Activated CD4-positive, alpha-beta T cell treated with anti-CD3 and anti-CD28 coated beads for 1 hour (primary cell): Measurements from ENCODE around the gene NEU2.
"Not testable (repeated sequence)": the region's sequence is repeated elsewhere in the genome, so short reads cannot be mapped to it uniquely, and the experiment has no call there.

ENCODE experiments used
- DNase-seq: peaks from one replicate; pipeline ENCODE4 v3.0.0-alpha.2; 2020

Gene NEU2

DNA sequence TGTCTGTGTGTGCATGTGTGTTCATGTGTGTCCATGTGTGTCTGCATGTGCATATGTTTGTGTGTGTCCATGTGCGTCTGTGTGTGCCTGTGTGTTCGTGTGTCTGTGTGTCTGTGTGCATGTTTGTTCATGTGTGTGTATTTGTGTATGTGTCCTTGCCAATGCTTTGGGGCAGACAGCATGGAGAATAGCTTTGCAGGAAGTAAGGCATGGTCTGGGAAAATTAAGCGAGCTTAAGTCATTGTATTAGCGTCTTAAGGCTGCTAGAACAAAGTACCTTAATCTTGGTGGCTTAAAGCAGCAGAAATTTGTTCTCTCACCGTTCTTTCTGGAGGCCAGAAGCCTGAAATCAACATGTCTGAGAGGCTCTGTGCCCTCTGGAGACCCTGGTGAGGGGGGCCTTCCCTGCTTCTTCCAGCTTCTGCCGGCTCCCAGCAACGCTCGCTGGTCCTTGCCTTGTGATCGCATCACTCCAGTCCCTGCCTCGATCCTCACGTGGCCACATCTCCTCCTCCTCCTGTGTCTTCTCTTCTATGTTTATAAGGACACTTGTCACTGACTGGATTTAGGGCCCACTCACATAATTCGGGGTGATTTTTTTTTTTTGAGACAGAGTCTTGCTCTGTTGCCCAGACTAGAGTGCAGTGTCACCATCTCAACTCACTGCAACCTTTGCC, 3.8 kb downstream of the NEU2 start:
- DNase-seq = no peak

DNA sequence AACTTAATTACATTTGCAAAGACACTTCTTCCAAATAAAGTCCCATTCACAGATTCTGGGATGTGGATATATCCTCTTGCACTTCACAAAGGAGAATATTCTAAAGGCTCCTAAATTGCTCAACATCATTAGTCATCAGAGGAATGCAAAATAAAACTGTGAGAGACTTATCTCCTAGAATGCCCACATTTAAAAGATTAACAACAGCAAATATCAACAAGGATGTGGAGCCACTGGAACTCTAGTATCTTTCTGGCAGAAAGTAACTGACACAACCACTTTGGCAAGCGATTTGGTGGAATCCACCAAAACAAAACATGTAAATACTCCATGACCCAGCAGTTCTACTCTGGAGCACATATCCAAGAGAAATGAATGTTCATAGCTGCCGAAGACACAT, 4.6 kb downstream of the NEU2 start:
- no peak for DNase-seq

DNA sequence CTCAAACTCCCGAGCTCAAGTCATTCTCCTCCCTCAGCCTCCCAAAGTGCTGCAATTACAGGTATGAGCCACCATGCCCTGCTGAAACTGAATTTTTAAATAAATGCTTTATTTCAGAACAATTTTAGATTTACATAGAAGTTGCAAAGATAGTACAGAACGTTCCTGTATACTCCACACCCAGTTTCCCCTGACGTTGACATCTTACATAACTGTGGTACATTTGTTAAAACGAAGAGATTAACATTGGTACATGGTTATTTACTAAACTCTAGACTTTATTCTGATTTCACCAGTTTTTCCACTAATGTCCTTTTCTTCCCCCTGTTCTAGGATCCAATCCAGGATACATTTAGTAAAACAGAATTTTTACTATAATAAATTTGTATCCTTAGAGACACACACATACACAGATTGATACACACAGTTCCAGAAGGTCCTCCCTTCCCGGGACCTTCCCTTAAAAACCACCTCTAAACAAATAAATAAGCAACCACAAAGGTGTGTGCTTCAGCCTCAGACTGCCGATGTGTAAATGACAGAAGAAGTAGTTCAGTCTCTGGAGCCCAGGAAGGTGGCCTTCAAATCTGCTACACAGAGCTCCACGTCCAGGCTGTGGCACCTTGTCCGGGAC, 6.9 kb downstream of the NEU2 start:
- no peak for DNase-seq

DNA sequence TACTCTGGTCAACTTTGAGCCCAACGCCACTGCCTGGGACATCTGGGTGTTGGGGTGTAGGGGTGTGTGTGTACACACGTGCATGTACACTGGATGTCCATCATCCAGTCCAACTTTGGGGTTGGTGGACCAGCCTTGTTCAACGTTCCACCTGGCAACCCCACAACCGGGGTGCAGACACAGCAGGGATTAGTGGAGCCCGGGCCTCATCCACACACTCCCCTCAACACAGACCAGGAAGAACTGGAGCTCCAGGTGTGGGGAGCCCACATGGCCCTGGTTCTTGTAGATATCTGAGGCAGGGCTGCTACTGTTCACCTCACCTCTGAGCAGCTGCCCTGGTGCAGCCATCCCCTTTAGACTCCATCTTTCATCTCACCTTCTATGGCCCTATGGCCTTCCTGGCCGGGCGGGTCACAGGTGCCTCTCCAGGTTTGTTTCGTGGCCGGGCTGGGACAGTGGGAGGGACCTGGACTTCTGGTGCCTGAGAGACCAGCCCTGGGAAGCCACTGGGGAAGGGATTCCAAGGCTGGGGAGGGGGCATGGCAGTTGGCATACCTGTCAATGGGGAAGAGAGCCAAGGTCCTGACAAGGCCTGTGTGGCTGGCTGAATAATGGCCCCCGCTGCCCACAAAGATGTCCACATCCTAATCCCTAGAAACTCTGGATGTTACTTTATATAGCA, 7.5 kb downstream of the NEU2 start:
- no peak for DNase-seq

DNA sequence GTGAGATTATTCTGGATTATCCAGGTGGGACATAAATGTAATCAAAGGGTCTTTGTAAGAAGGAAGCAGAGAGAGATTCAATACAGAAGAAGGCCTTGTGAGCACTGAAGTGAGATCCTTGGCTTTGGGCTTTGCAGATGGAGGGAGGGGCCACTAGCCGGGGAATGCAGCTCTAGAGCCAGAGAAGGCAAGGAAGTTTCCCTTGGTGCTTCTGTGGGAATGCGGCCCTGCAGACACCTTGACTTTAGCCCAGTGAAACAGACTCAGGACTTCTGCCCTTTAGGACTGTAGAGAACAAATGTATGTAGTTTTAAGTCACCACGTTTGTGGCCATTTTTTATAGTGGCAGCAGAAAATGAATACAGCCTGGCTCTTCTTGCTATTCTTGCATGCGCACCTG, 8.1 kb downstream of the NEU2 start:
- DNase-seq = no peak

DNA sequence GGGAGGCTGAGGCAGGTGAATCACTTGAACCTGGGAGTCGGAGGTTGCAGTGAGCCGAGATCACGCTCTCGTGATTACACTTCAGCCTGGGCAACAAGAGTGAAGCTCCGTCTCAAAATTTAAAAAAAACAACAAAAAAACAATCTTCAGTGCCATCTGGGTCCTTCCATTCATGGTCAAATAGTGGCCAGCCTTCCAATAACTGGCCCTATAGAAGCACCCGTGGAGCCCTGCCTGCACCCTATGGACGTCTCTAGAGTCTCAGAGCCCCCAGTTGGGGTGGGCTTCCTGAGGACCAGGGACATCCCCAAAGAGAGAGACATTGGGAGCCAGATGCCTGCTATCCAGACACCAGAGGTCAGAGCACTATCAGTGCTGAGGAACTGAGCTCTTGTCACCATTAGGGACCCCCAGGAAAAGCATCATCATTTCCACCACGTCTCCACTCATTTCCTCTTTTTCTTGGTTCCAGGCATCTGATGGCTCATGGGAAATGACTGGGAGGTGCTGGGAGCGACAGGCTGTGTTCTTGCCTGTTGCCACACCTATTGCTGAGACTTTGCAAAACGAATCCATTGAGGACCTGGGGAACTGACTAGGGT, 9.4 kb downstream of the NEU2 start:
- no peak for DNase-seq

DNA sequence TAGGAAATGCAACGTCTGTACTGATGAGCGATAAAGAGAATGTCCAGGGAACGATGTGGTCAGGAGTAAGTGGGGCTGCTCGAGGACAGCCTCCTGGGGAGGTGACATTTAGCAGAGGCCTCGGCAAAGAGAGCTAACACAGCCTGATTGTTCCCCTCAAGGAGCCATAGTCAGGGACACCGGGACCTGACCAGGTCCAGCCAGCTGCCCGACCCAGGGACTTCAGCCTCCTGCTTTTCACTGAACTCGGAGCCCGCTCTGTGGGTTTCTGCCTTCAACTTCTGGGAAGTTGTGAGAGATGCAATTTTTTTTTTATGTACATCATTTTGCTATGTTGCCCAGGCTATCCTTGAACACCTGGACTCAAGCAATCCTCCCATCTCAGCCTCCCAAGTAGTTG, 10.1 kb downstream of the NEU2 start:
- DNase-seq = no peak

DNA sequence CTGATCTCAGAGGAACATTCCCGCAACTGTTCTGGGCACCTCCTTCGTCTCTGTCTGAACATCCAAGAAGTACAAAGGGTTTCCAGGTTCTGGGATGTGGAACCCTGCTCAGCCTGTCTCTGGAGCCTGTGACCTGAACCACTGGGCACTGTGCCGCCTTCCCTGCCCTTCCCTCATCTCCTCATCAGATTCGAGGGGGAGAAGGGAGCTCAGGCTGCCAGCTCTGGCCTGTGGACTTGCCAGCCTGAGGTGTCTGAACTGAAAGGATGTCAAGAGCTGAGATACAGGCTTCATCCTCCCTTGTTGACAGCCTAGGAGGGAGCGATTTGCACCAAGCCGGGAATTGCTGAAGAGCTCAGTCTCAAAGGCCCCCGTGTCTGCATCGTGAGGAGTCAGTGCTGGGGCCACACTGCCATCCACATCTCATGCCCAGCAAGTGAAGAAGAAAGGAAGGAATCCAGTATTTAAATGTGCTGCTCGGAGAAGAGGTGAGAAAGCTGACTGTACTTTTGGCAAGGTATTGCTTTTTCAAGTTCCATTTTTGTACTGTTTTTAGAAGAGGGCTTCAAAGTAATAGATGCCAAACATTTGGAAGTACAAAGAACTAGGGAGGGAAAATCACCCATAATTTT, 12.6 kb downstream of the NEU2 start:
- no peak for DNase-seq

DNA sequence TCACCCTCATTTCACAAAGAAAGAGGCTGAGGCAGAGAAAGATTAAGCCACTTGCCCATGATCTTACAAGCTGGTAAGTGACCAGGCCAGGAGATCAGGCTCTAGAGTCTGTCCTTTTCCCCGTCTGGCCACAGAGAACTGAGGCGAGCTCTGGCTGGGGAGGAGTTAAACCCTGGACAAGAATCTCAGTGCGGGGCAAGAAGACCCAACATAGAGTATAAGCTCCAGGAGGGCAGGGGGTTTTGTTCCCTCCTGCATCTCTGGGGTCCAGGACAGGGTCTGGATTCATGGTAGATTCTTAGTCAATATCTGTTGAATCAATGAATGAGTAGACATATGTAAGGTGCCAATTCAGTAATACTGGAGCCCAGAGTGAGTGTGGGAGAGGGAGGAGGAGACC, 14.7 kb downstream of the NEU2 start:
- DNase-seq = no peak

DNA sequence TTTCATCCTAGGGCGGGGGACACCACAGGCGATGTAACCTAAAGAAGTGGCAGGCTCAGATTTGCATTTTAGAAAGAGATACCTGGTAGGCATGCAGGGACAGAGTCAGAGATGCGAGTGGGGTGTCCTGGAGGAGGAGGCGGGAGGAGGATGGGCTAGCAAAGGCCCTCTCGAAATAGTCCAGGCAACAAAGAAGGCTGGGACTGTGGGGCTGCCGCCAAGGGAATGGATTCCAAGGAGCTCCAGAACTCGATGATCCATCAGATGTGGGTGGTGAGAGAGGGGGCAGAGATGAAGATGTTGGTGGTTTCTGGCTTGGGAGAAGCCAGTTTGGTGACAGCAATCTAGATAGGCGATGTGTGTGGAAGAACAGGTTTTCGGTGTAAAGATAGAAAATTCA, 15.2 kb downstream of the NEU2 start:
- no peak for DNase-seq

DNA sequence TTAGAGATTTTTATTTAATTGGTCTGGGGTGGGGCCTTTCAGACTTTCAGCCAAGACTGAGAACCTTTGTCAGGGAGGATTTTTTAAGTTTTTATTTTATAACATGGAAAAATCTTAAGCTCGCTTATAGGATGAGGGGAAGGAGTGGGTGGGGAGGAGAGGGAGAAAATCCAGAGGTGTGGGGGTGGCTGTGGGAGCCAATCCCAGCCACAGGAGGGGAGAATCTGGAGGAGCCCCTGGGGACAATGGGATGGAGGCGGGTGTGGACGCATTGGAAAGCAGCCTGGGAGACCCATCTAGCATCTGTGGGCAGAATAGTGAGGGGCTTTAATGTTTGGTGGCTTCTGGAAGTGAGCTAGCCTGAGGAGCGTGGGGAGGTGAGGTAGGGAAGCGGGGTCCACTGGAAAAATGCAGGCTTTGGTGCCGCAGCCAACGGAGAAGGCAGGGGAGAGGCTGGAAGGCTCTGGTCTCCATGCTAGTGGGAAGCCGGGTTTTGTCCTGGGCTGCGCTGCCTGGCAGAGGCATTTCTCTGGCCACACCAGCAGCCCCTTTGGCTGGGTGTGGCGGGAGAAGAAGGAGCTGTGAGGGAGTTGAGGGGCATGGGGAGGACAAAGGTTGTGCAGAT, 16.2 kb downstream of the NEU2 start:
- DNase-seq = no peak

DNA sequence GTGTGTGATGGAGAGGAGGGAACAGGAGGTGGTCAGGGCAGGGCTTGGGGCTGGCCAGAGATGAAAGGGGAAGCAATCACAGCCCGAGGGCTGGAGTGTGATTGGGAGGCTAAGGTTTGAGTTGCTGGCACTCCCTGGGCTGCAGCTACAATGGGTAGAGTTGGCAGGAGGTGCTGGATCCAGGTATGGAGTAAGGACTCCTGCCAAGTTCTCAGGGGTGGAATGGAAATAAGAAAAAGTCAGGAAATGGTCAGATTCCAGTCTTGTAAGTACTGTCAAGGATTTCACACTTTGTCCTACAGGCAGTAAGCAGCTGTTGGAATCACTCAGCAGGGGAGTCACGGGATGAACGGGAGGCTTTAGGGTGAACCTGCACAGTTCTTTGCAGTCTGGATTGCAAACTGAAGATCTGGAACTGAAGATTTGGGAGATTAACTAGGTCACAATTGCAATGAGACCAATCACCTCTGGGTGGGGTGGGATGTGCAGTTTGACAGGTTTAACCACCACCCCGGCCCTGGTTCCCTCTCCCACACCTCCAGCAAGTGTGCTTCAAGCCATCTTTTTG, 16.8 kb downstream of the NEU2 start:
- DNase-seq = no peak

DNA sequence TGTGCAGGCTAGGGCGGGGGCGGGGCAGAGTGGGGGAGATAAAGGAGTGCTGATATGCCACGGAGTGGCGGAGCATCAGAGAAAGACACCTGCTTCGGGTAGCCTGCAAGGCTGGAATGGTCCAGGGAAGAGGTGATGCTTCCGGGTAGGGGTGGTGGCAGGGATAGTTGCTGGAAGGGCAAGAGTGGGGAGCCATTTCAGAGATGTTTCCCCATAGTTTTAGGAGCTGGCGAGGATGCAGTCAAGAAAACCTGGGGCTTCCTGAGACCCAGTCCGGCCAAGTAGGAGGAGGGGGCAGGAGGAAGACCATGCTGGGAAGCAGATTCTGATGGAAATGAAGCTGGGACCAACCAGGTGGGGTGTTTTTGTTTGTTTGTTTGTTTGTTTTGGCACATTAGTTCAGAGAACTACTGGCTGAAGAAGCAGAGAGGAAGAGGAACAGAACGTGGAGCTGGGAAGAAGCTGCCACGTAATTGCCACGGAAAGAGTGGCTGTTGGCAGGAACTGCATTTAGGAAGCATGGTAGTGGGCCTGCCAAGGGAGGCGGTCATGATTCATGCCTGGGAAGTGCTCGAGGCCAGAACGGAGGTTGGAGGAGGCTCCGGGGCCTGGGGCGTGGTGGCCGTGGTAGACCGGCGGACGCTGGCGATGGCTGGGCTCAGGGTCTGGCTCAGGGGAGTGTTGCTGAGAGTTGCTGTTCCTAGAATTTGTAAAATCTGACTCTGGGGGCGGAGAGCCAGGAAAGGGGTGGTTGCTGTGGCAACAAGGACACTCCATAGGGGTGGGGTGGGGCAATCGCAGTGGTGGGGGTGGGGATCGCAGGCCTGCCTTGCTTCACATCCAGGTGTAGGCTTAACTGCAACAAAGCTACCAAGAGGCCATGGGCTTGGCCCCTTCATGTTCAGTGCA, 19.0 kb downstream of the NEU2 start:
- no peak for DNase-seq

DNA sequence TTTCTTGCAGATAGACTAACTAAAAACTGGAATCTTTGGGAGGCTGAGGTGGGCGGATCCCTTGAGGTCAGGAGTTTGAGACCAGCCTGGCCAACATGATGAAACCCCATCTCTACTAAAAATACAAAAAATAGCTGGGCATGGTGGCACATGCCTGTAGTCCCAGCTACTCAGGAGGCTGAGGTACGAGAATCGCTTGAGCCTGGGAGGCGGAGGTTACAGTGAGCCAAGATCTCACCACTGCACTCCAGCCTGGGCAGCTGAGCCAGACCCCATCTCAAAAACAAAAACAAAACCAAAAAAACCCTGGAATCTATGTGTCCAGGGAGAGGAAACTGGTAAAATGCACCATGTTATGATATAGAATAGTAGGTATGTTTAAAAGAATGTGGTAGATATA, 20.0 kb downstream of the NEU2 start:
- DNase-seq = not testable (repeated sequence)

DNA sequence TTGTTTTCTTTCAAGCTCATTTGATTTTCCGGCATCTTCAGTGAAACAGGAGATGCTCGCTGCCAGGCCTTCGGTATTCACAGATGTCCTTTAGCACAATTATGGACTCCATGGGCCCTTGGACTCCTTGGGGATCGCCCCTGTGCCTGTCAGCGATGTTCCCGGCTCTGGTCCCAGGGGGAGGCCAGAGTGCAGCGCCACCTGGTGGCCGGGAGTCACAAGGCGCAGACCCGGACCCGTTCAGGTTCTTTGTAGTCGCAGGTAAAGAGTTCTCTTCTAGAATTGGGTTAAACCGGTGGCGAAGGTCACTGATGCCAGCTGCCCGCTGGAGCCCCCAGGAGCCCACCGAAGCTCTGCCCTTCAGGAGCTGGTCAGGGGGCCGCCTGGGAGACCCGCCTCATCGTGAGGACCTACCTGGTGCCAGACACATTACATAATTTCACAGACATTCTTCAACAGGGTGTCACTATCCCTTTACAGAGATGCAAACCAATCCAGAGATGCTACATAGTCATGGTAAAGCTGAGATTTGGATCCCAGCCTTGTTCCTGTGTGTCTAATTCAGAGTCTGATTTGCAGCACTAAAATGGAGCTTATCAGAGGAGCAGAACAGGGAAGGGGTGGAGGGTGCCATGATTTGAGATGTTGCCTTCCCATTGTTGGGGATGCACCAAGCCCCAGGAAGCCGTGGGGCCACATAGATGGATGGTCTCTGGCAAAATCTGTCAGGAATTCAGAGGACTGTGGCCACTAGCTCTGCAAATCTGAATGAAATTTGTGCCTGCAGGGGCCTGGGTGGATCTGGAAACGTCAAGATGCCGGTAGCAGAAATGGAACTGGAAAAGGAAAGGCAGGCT, 21.7 kb downstream of the NEU2 start:
- DNase-seq = peak; percentile 56

DNA sequence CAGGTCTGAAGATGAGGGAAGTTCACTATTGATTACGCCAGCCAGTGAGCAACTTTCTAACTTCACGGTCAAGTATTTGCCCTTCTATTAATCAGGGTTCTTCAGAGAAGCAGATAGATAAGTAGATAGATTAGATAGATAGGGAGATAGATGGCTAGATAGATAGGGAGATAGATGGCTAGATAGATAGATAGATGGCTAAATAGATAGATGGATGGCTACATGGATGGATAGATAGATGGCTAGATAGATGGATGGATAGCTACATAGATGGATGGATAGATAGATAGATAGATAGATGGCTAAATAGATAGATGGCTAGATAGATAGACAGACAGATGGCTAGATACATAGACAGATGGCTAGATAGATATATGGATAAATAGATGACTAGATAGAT, 22.9 kb downstream of the NEU2 start:
- DNase-seq = no peak

DNA sequence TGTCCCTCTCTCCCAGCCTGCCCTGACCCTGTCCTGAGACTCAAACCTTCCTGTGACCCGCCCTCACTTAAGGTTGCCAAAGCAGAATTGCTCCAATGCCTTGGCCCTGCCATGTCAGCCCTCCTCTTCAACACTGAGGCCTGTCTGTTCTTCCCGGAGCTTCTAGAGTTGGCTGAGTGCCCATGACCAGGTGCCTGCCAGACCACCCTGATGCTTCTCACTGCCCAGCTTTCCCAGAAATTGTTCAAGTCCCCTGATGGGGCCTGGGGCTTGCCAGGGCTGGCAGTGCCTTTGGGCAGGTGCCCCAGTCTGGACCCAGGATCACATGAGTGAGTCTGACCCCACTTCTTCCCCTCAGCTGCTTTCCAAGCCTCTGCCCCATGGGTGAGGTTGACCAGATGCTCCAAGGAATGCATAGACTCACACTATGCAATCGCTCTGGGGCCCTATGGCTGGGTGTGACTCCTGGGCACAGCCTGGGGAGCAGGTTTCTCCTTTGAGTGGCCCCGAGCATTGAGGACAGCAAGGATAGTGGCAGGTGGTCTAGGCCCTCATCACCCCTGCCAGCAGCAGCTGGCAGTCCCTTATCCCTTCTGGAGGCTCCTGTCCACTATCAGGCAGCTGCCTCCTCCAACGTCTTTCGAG, 24.6 kb downstream of the NEU2 start:
- no peak for DNase-seq

DNA sequence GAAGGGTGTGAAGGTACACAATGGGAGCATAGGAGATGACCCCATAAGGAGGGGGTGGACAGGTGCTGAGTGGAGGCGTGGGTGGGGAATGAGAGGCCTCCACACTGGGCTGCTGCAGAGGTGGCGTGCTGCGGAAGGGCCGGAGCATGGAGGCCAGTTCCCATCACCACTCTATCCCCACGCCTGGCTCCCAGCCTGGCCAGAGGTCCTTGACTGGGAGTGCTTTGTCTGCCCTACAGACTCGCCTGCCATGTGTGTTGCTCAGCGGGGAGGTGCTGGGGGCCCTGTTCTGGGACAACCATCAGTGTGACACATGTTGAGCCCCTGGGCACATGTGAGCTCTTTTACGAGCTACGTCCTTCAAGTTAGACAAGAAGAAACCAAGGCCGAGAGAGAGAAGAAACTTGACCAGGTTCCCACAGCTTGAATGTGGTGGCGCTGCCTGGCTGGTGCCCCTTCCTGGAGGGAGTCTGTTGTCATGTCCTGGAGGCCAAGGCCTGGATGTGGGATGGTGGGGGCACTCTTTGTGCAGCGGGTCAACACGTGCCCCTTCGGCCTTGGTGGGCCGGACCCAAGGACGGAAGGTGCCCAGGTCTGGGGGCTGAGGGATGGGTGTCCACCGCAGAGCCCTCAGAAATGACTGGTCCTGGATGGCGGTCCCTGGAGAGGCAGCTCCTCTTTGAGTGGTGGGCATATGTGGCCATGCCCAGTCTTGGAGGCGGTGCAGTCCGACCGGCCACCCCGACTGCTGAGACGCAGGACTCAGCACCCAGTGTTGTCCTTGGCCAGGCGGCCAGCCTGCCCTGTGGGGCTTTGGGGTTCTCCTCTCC, 26.5 kb downstream of the NEU2 start:
- DNase-seq = no peak

DNA sequence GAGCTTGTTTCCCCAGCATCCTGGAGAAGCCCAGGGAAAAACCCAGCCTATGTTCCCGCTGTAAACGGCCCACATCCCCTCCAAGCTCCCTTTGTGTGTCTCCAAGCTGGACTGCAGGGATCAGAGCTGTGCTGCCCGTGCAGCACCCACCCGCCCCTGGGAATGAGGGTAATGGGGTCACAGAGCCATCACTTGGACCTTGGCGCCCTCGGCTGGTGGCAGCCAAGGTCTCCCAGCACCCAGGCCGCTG, 27.0 kb downstream of the NEU2 start:
- no peak for DNase-seq
